ENCODE measurements around the gene ZNF708. TPM values are rescaled to one million over a fixed set of nuclear protein-coding genes. Genes with fewer than 3 reads are reported as not detected.
"Not testable (repeated sequence)": the region's sequence is repeated elsewhere in the genome, so short reads cannot be mapped to it uniquely, and the experiment has no call there.

Gene ZNF708
- total RNA-seq, 1 donor from 2014 or later = 10.1 TPM

DNA sequence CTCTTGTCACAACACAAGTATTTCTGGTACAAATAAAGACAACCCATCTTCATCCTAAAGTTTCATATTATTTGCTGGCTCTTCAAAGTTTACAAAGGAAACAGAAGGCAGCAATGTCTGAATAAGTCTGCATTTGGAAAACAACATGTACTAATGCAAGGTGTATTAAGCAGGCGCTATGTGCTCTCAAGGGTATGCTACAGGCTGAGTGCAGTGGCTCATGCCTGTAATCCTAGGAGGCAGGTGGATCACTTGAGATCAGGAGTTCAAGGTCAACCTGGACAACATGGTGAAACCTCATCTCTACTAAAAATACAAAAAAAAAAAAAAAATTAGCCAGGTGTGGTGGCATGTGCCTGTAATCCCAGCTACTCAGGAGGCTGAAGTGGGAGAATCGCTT is 16.4 kb downstream of the ZNF708 start:
- H3K4me1 Mint-ChIP-seq; DNase-seq; H3K4me3 Mint-ChIP-seq; intact Hi-C loops (cut with micrococcal nuclease); H3K27me3 Mint-ChIP-seq; H3K27ac Mint-ChIP-seq: not testable (repeated sequence)
- Mint-ChIP-seq H3K36me3 (ENCODE audit: low read depth) (peaks cover 78% of the 10 kb centered on the region), H3K9me3 (peaks cover 22% of the 10 kb centered on the region)

DNA sequence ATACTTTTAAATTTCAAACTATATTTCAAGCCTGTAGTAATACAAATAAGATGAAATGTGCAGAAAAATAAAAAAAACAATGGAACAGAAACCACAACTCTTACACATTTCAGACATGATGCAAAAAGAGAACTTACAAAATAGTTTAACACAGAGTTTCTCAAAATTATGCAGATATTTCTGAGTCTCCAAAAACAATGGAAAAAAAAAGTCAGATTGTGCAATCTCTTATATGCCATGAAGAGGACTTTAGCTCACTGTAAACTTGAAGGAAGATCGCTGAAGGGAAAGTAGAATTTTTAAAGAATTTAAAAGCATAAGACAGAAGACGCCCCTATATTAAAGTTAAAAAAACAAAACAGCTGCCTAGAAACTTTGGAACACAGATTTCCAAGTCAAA is 20.4 kb downstream of the ZNF708 start:
- intact Hi-C loops (cut with micrococcal nuclease) = no loop called here
- H3K27me3 Mint-ChIP-seq = no peaks in the 10 kb centered on the region
- no peak overlapping the region for H3K27ac Mint-ChIP-seq

GRCh38 chr19:21306881-21307479 is 22.2 kb downstream of the ZNF708 start:
- intact Hi-C loops (cut with micrococcal nuclease); H3K27ac Mint-ChIP-seq; DNase-seq; H3K4me1 Mint-ChIP-seq; H3K4me3 Mint-ChIP-seq; H3K27me3 Mint-ChIP-seq: not testable (repeated sequence)
- Mint-ChIP-seq H3K9me3 (peaks cover 17% of the 10 kb centered on the region), H3K36me3 (ENCODE audit: low read depth) (peaks cover 79% of the 10 kb centered on the region)

More for the DNA sequence above, 20.4 kb downstream of the ZNF708 start:
- Mint-ChIP-seq H3K4me1 (no peaks in the 10 kb centered on the region), H3K36me3 (ENCODE audit: low read depth) (peaks cover 82% of the 10 kb centered on the region), H3K9me3 (peaks cover 20% of the 10 kb centered on the region), H3K4me3 (no peak overlapping the region)
- DNase-seq = no peak

DNA sequence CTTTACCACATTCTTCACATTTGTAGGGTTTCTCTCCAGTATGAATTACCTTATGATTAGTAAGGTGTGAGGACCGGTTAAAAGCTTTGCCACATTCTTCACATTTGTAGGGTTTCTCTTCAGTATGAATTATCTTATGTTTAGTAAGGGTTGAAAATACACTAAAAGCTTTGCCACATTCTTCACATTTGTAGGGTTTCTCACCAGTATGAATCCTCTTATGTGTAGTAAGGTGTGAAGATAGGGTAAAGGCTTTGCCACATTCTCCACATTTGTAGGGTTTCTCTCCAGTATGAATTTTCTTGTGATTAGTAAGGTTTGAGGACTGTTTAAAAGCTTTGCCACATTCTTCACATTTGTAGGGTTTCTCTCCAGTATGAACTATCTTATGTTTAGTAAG is 35.4 kb downstream of the ZNF708 start:
- H3K4me1 Mint-ChIP-seq; H3K27me3 Mint-ChIP-seq; H3K4me3 Mint-ChIP-seq; H3K27ac Mint-ChIP-seq; intact Hi-C loops (cut with micrococcal nuclease); DNase-seq: not testable (repeated sequence)
- H3K36me3 Mint-ChIP-seq (ENCODE audit: low read depth) = peaks cover 59% of the 10 kb centered on the region
- H3K9me3 Mint-ChIP-seq = peaks cover 21% of the 10 kb centered on the region

GRCh38 chr19:21269813-21270212 is 59.4 kb downstream of the ZNF708 start:
- Mint-ChIP-seq H3K4me3 (no peak overlapping the region), H3K36me3 (ENCODE audit: low read depth) (peaks cover 2% of the 10 kb centered on the region), H3K27me3 (no peaks in the 10 kb centered on the region), H3K4me1 (no peaks in the 10 kb centered on the region), H3K27ac (no peak overlapping the region), H3K9me3 (peaks cover 21% of the 10 kb centered on the region)
- no peak for DNase-seq
- intact Hi-C loops (cut with micrococcal nuclease) = no loop called here

- H3K36me3 Mint-ChIP-seq (ENCODE audit: low read depth) = peaks cover 2% of the 10 kb centered on the region
Measured at GRCh38 chr19:21264891-21265290, 64.3 kb downstream of the ZNF708 start.

DNA sequence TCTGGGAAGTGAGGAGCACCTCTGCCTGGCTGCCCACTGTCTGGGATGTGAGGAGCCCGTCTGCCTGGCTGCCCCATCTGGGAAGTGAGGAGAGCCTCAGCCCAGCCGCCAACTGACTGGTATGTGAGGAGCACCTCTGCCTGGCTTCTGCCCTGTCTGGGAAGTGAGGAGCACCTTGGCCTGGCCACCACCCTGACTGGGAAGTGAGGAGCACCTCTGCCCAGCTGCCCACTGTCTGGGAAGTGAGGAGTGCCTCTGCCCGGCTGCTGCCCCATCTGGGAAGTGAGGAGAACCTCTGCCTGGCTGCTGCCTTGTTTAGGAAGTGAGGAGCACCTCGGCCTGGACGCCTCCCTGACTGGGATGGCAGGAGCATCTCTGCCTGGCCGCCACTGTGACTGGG is 64.8 kb downstream of the ZNF708 start:
- H3K4me1 Mint-ChIP-seq = no peaks in the 10 kb centered on the region
- DNase-seq = no peak
- H3K36me3 Mint-ChIP-seq (ENCODE audit: low read depth) = peaks cover 2% of the 10 kb centered on the region
- H3K27me3 Mint-ChIP-seq = no peaks in the 10 kb centered on the region
- no peak overlapping the region for H3K27ac Mint-ChIP-seq
- intact Hi-C loops (cut with micrococcal nuclease) = no loop called here
- H3K9me3 Mint-ChIP-seq = peaks cover 18% of the 10 kb centered on the region
- H3K4me3 Mint-ChIP-seq = no peak overlapping the region

More at GRCh38 chr19:21264891-21265290, 64.3 kb downstream of the ZNF708 start:
- Mint-ChIP-seq H3K4me3 (no peak overlapping the region), H3K27me3 (no peaks in the 10 kb centered on the region), H3K9me3 (peaks cover 18% of the 10 kb centered on the region), H3K27ac (no peak overlapping the region), H3K4me1 (no peaks in the 10 kb centered on the region)
- DNase-seq = no peak
- intact Hi-C loops (cut with micrococcal nuclease) = no loop called here

DNA sequence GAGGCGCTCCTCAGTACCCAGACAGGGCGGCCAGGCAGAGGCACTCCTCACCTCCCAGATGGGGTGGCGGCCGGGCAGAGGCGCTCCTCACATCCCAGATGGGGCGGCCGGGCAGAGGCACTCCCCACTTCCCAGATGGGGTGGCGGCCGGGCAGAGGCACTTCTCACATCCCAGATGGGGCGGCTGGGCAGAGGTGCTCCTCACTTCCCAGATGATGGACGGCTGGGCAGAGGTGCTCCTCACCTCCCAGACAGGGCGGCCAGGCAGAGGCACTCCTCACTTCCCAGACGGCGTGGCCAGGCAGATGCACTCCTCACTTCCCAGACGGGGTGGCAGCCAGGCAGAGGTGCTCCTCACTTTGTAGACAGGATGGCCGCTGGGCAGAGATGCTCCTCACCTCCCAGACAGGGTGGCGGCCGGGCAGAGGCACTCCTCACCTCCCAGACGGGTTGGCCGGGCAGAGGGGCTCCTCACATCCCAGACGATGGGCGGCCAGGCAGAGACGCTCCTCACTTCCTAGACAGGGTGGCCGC is 68.3 kb downstream of the ZNF708 start:
- H3K9me3 Mint-ChIP-seq = peaks cover 18% of the 10 kb centered on the region
- H3K36me3 Mint-ChIP-seq (ENCODE audit: low read depth); DNase-seq; H3K4me1 Mint-ChIP-seq; H3K27ac Mint-ChIP-seq; H3K4me3 Mint-ChIP-seq; intact Hi-C loops (cut with micrococcal nuclease); H3K27me3 Mint-ChIP-seq: not testable (repeated sequence)

- Mint-ChIP-seq H3K9me3 (peaks cover 20% of the 10 kb centered on the region), H3K27me3 (no peaks in the 10 kb centered on the region), H3K27ac (no peak overlapping the region), H3K4me3 (no peak overlapping the region), H3K4me1 (no peaks in the 10 kb centered on the region), H3K36me3 (ENCODE audit: low read depth) (no peaks in the 10 kb centered on the region)
- DNase-seq = peak; percentile 46
- intact Hi-C loops (cut with micrococcal nuclease) = no loop called here
Measured at GRCh38 chr19:21260164-21260847, 68.9 kb downstream of the ZNF708 start.

DNA sequence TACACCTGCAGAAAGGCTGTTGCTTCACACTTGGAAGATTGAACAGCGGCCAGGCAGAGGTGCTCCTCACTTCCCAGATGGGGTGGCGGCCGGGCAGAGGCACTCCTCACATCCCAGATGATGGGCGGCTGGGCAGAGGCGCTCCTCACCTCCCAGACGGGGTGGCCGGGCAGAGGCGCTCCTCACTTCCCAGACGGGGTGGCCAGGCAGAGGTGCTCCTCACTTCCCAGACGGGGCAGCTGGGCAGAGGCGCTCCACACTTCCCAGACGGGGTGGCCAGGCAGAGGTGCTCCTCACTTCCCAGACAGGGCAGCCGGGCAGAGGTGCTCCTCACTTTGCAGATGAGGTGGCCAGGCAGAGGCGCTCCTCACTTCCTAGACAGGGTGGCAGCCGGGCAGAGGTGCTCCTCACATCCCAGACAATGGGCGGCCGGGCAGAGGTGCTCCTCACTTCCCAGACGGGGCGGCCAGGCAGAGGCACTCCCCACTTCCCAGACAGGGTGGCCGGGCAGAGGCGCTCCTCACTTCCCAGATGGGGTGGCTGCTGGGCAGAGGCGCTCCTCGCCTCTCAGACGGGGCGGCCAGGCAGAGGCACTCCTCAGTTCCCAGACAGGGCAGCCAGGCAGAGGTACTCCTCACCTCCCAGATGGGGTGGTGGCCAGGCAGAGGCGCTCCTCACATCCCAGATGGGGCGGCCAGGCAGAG is 69.6 kb downstream of the ZNF708 start:
- intact Hi-C loops (cut with micrococcal nuclease); H3K36me3 Mint-ChIP-seq (ENCODE audit: low read depth); H3K4me3 Mint-ChIP-seq; H3K4me1 Mint-ChIP-seq; H3K27ac Mint-ChIP-seq; H3K27me3 Mint-ChIP-seq: not testable (repeated sequence)
- H3K9me3 Mint-ChIP-seq = peaks cover 27% of the 10 kb centered on the region
- DNase-seq = peak; percentile 13

- Mint-ChIP-seq H3K9me3 (peaks cover 17% of the 10 kb centered on the region), H3K27me3 (no peaks in the 10 kb centered on the region), H3K4me3 (no peak overlapping the region), H3K4me1 (no peaks in the 10 kb centered on the region), H3K27ac (no peak overlapping the region), H3K36me3 (ENCODE audit: low read depth) (no peaks in the 10 kb centered on the region)
- intact Hi-C loops (cut with micrococcal nuclease) = no loop called here
- DNase-seq = no peak
Measured at GRCh38 chr19:21256722-21257121, 72.5 kb downstream of the ZNF708 start.

Other genes with a start within 250 kb of the ZNF708 start
- gene ZNF714, start 247.2 kb downstream of the ZNF708 start, total RNA-seq = 18.8 and 20.4 TPM in 2 replicates
- 14.2 and 14.8 TPM in 2 replicates for gene ZNF431, start 187.4 kb downstream of the ZNF708 start, total RNA-seq
- 11.5 and 11.8 TPM in 2 replicates for gene ZNF738, start 29.6 kb upstream of the ZNF708 start, total RNA-seq
- 12.2 and 12.5 TPM in 2 replicates for gene ZNF493, start 67.7 kb upstream of the ZNF708 start, total RNA-seq
- gene ZNF429, start 176.2 kb upstream of the ZNF708 start, total RNA-seq = 3.0 and 3.3 TPM in 2 replicates

Data from activated CD4-positive, alpha-beta T cell treated with anti-CD3 and anti-CD28 coated beads, Interleukin-2, amount 10 ng/mL, durations not matched to agents 24 days and 14 days (primary cell).